ENCODE data around the gene CUL2. TPM values are rescaled to one million over a fixed set of nuclear protein-coding genes. Genes with fewer than 3 reads are reported as not detected.

The CUL2 gene
- total and polyA plus RNA-seq, 2 experiments from 2014 or later = 17.2 to 38.3 TPM

- Mint-ChIP-seq H3K4me3 (no peak overlapping the region), H3K9me3 (no peaks in the 10 kb centered on the region; the same call in 1 of the 3 replicates), H3K27me3 (ENCODE audit: insufficient read depth, low read depth, poor library complexity) (peaks cover 3% of the 10 kb centered on the region), H3K4me1 (peaks cover 18% of the 10 kb centered on the region), H3K27ac (no peak overlapping the region), H3K36me3 (ENCODE audit: low read depth) (no peaks in the 10 kb centered on the region; the same call in 2 of the 3 replicates)
- TF ChIP-seq JUNB (IDR thresholded peaks at IDR 0.05; ENCODE audit: unreplicated experiment) = no peak
- no peak for TF ChIP-seq EZH2 (IDR thresholded peaks at IDR 0.05; ENCODE audit: low read depth, unreplicated experiment)
- TF ChIP-seq ZNF331 (CRISPR knock-in tag; IDR thresholded peaks at IDR 0.05; ENCODE audit: low read depth) = no peak
- TF ChIP-seq REST (IDR thresholded peaks at IDR 0.05; ENCODE audit: unreplicated experiment) = no peak
- TF ChIP-seq EZH2phosphoT487 (IDR thresholded peaks at IDR 0.05; ENCODE audit: unreplicated experiment) = no peak
- no peak for TF ChIP-seq CTCF (conservative IDR thresholded peaks at IDR 0.05; ENCODE audit: low read depth in 2 of 2)
- no peak for TF ChIP-seq CREB1 (CRISPR knock-in tag; IDR thresholded peaks at IDR 0.05; ENCODE audit: low read depth)
- no peak for TF ChIP-seq POLR2AphosphoS5 (IDR thresholded peaks at IDR 0.05; ENCODE audit: low read depth)
- TF ChIP-seq ETS1 (IDR thresholded peaks at IDR 0.05) = no peak
- no peak for TF ChIP-seq NANOG (IDR thresholded peaks at IDR 0.05; ENCODE audit: borderline replicate concordance)
- TF ChIP-seq STAT1 (IDR thresholded peaks at IDR 0.05; ENCODE audit: unreplicated experiment) = no peak
- no peak for TF ChIP-seq ZNF114 (CRISPR knock-in tag; IDR thresholded peaks at IDR 0.05)
- no peak for TF ChIP-seq ZNF462 (CRISPR knock-in tag; IDR thresholded peaks at IDR 0.05)
- DNase-seq (ENCODE audit: low spot score) (peak; percentile 56), ATAC-seq (no peak)
- H3K36me3 ChIP-seq (ENCODE audit: insufficient read depth) = no peaks in the 10 kb centered on the region
- H3K4me1 ChIP-seq (ENCODE audit: insufficient read depth) = 0 out of 2 replicates have a peak, but pooled peaks cover 3% of the 10 kb centered on the region
- no peaks in the 10 kb centered on the region for H3K79me2 ChIP-seq (replicated peaks; ENCODE audit: insufficient read depth)
- H2AFZ ChIP-seq = no peak overlapping the region
- H3F3A ChIP-seq (replicated peaks; ENCODE audit: low read depth) = no peaks in the 10 kb centered on the region
- H3K9me2 ChIP-seq (ENCODE audit: insufficient read depth) = no peaks in the 10 kb centered on the region
- no peaks in the 10 kb centered on the region for H3K27me3 ChIP-seq (ENCODE audit: insufficient read depth)
- no peak overlapping the region for H3K27ac ChIP-seq (ENCODE audit: low read depth)
- no peak overlapping the region for H3K4me2 ChIP-seq
- H4K20me1 ChIP-seq (replicated peaks; ENCODE audit: insufficient read depth) = no peaks in the 10 kb centered on the region
- no peak overlapping the region for H3K4me3 ChIP-seq
Observed at GRCh38 chr10:35000936-35001335, 89.2 kb downstream of the CUL2 start.

All from GM23338 (cell line).